ENCODE data around the gene ACIN1.

DNA sequence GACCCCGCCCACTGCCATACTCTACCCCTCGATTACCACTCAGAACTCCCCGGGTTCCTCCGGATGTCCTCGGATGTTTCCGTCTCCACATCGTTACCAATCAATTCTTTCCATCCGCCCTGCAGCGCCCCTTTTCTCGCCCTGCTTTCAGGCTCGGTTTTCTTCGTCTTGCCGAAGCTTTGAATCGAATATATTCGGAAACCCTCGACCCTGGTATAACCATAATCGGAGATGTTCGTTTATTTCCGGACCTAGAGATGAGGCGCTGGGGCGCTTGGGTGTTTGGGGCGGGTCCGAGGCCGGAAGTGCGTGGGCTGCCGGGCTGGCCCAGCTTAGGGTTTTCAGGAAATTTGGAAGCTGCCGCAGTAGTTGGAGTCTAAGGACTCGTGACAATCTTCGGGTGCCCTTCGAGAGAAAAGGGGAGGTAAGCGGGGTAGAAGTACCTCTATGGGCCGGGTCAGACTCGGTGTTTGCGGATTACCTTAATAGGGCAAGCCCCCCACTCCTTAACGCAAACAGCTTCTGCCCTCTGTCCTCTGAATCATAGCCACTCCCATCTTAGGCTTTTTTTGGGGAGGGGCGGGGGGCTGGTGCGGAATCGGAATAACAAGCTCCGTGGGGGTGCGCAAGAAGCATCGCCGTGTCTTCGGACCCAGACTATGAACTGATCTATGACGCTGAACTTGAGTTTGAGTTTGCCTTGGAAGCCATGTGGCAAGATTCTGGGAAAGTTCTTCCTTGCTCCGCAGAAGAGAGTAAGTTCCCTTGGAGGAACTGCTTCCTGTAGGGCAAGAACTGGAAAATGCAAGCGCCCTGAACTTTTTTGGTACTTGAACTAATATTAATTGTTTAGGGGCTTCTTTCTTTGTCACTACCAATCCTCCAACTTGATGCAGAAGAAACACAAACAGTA lies 516 bp upstream of the ACIN1 start, which contains the start of gene C14orf119:
- TF ChIP-seq, protein P1, sequence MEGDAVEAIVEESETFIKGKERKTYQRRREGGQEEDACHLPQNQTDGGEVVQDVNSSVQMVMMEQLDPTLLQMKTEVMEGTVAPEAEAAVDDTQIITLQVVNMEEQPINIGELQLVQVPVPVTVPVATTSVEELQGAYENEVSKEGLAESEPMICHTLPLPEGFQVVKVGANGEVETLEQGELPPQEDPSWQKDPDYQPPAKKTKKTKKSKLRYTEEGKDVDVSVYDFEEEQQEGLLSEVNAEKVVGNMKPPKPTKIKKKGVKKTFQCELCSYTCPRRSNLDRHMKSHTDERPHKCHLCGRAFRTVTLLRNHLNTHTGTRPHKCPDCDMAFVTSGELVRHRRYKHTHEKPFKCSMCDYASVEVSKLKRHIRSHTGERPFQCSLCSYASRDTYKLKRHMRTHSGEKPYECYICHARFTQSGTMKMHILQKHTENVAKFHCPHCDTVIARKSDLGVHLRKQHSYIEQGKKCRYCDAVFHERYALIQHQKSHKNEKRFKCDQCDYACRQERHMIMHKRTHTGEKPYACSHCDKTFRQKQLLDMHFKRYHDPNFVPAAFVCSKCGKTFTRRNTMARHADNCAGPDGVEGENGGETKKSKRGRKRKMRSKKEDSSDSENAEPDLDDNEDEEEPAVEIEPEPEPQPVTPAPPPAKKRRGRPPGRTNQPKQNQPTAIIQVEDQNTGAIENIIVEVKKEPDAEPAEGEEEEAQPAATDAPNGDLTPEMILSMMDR (IDR thresholded peaks at IDR 0.05), result peak in 2 of 6 experiments; percentile 4 to 11
- peak; percentile 78 to 91 for TF ChIP-seq POLR2A (IDR thresholded peaks at IDR 0.05)
